OCI-LY1 (cell line): Measurements from ENCODE around the gene LTBP2.

Source experiments
- EZH2 ChIP-seq: fragments of 200-600 bp; sonication (generic), shearing (Covaris generic); IDR thresholded peaks from 2 replicates; pipeline ENCODE4 v1.8.0; 2017; ENCODE audit warnings: borderline replicate concordance, mixed run types, mild to moderate bottlenecking, antibody characterized with exemption, low read length, moderate library complexity, mixed read lengths
- TF ChIP-seq, protein P1 (sequence below): fragments of 200-600 bp; sonication (generic), shearing (Covaris generic); IDR thresholded peaks from 2 replicates; pipeline ENCODE4 v1.5.1; 2017; ENCODE audit warnings: mild to moderate bottlenecking, antibody characterized with exemption, low read length, moderate library complexity, mixed read lengths

DNA sequence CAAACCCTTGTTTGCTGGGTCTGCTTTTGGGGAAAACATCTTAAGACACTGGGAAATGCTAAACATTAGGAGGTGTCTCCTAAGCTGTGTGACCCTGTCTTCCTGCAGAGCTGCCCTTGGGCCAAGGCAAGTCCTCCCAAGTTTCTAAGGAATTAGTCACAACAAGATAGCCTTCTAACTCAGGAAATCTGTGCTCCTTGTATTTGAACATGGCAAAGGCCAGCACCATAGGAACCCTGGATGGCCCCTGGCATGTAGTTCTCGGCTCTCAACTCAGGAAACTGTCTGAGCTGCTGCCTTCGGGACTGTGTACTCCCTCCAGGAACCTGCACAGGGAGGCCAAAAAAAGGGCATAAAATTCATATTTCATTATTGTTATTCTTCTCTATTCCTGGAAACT, 37.6 kb upstream of the LTBP2 start:
- TF ChIP-seq, protein P1, sequence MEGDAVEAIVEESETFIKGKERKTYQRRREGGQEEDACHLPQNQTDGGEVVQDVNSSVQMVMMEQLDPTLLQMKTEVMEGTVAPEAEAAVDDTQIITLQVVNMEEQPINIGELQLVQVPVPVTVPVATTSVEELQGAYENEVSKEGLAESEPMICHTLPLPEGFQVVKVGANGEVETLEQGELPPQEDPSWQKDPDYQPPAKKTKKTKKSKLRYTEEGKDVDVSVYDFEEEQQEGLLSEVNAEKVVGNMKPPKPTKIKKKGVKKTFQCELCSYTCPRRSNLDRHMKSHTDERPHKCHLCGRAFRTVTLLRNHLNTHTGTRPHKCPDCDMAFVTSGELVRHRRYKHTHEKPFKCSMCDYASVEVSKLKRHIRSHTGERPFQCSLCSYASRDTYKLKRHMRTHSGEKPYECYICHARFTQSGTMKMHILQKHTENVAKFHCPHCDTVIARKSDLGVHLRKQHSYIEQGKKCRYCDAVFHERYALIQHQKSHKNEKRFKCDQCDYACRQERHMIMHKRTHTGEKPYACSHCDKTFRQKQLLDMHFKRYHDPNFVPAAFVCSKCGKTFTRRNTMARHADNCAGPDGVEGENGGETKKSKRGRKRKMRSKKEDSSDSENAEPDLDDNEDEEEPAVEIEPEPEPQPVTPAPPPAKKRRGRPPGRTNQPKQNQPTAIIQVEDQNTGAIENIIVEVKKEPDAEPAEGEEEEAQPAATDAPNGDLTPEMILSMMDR, result no peak
- TF ChIP-seq EZH2, result no peak
